Hematopoietic multipotent progenitor cell treated with erythropoietin and hydrocortisone succinate and interleukin-3 and kit ligand, for 15 days (in vitro differentiated cells): ENCODE results near the gene TWSG1.
"Not testable (repeated sequence)": the region's sequence is repeated elsewhere in the genome, so short reads cannot be mapped to it uniquely, and the experiment has no call there.

Source experiments
- DNase-seq: peaks from one replicate; pipeline ENCODE4 v3.0.0-alpha.2; 2015; ENCODE audit warnings: low spot score

The TWSG1 gene

DNA sequence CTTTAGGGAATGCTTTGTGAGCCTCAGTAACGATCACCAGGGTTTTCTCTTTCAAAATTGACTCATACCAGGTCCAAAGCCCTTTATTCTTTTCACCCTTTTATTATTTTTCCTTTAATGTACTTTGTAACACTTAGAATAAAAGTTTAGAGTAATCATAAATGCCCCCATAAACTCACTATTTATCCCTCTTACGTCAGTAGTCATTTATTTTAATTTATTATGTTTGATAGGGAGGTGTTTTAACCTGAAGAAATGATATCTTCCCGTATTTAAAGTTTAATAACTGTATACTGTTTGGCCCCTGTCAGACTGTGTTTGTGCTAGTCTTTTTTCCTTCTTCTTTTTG is 1.1 kb downstream of the TWSG1 start:
- DNase-seq = no peak

DNA sequence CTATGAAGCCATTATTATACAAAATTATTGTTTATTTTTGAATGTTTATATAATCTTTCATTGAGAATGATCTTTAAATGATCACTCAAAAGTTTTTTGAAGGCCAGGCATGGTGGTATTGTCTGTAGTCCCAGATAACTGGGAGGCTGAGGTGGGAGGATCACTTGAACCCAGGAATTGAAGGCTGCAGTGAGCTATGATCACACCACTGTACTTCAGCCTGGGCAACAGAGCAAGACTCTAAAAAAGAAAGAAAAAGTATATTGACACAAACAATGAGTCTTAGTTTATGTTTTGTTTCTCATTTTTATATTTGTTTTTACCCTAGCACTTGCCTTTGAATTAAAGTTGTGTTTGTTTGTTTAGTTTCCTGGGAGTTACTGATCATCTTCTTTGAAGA is 2.3 kb downstream of the TWSG1 start:
- DNase-seq = no peak

DNA sequence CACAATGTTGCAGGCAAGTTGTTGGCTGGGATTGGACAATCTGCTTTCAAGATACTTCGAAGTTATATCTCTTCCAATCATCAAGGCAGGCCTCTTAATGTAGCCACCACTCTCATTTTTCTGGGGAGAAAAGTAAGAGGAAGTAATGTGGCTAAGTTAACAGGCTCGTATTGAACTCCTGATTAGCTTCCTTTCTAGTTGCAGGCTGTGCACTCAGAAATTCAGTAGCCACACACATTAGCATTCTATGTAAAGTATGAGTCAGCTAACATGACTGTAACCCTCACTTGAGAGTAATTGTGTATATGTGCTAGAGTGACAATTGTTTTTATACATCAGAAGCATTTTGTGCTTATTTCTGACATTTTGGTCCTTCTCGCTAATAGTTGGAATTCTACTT is 3.3 kb downstream of the TWSG1 start:
- no peak for DNase-seq

DNA sequence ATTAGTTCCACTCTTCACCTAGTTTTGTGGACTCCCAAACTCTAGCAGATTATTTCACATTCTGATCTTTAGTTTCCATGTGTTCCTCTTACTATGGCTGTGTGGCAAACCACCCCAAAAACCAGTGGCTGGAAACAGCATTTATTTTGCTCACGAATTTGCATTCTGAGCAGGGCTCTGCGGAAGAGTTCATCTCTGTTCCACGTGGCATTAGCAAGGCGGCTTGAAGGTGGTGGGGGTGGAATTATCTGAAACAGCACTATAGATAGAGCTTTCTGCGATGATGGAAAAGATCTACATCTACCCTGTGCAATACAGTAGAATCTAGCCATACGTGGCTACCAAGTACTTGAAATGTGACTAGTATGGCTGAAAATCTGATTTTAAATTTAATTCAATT is 5.9 kb downstream of the TWSG1 start:
- no peak for DNase-seq

DNA sequence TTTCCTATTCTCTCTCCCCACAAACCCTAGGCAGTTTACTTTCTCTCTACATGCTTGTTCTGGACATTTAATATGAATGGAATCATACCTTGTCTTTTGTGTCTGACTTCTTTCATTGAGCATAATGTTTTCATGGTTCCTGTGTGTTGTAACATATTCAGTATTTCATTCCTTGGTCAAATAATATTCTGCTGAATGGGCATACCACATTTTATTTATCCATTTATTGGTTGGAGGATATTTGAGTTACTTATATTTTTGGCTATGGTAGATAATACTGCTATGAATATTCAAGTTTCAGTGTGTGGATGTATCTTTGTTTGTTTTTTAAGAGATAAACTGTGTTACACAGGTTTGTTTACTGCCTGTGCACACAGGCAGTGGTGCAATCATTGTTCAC is 9.0 kb downstream of the TWSG1 start:
- DNase-seq = no peak

DNA sequence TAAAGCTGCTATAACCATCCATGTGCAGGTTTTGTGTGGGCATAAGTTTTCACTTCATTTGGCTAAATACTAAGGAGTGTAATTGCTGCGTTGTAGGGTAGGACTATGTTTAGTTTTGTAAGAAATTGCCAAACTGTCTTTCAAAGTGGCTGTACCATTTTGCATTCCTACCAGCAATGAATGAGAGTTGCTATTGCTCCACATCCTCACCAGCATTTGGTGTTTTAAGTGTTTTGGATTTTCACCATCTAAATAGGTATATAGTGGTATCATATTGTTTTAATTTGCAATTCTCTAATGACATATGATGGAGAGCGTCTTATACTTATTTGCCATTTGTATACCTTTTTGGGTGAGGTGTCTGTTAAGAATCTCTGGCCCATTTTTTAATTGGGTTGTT is 12.2 kb downstream of the TWSG1 start:
- DNase-seq = no peak

DNA sequence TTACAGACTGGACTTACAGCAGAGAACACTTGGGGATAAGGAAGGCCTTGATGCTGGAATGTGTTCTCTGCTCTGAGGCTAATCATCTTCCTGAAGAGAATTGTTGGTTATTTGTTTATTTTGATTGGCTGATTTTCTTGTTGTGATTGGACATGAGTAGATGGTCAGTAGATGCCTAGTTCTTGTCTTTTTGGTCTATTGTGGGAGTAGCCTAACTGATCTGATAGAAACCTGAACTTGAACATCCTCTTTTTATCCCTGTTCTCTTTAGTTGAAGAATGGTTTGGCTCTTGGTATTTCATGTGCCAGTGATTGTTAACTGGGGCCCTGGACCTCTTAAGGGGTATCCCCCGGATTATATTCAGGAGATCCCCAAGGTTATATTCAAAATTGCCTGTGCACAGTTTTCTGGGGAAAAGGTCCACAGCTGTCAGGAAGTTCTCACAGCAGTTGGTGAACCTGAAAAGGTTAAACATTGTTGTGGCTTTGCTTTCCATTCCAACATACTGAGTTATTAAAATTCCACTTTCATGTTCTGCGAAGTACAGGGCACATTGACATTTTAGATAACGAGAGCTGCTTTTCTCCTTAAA is 13.6 kb downstream of the TWSG1 start:
- no peak for DNase-seq

DNA sequence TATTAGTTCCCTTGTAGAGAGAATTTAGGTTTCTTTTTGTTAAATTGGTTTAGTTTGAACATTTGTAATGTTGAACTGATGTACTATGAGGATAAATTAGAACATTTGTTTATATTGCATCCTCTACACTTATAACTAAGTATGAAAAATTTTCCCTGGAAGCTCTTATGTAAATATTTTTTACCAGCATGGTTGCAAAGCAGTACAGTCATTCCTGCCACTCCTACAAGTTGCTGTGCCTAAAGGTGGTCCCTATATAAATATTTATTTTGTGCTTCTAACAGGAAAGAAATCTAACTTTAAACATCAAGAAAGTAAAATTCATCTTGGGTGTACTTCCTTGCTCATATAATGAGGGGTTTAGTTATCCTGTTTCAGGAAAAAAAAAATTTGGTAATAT is 14.2 kb downstream of the TWSG1 start:
- DNase-seq = no peak

DNA sequence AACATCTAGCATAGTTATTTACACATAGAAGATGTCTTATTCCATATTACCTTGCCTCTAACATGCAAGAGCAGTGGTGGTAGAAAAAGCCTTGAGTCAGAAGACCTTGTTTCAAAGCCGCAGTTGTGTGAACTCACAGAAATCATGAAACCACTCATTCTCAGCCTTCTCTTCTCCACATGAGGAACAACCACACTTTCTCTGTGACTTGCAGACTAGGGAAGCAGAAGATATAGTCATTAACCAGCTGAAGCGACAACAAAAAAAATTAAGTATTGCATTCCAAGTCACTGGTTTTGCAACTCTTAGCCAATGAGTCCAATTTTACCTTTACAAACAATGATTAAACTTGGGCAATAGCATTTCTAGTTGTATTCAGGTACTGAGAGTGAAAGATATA is 19.0 kb downstream of the TWSG1 start:
- DNase-seq = no peak

DNA sequence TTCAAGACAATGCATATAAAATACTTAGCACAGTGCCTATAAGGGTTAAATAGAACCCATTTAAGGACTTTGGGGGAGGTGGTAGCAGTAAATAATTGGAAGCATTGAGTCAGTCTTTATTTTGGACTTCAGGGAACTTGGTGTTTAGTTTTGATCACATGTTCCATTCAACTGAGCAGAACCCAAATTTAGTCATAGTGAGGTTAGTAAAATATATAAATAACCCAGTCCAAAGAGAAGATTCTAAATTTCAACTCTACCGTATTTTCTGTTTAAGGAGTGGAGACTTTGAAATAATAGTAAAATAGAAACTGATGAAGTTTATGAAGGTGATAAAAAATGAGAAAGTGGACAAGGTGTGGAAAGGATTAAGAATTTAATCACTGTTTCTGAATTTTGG is 19.7 kb downstream of the TWSG1 start:
- no peak for DNase-seq

DNA sequence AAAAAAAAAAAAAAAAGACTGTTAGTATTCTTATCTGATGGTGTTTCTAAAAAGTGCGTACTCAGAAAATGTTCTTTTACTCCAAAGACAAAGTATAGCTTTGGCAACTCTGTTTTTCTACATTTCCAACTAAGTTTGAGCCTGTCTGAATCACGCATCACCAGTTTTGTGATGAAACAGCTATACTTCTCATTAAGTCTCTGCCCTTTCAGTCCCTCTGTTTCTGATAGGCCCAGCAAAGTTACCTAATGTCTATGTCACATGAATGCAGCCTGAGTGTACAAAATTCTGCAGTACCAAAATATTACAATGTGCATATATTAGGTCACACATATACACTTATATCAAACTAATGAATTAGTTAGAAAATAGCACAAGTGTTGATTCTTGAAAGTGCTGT is 22.4 kb downstream of the TWSG1 start:
- no peak for DNase-seq

DNA sequence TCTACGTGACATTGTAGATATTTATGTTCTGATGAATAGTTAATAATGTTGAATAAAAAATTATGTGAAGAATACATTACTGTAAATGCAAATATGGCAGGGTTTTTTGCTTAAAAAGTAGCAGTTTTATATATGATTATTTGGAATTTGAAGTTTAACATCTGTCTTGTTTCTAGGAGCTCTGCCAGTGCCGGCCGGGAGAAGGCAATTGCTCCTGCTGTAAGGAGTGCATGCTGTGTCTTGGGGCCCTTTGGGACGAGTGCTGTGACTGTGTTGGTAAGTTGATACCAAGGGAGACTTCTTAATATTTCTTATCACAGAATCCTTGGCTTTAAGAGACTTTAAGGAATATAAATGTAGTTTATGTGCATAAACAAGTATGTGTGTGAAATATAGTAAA is 25.2 kb downstream of the TWSG1 start:
- no peak for DNase-seq

DNA sequence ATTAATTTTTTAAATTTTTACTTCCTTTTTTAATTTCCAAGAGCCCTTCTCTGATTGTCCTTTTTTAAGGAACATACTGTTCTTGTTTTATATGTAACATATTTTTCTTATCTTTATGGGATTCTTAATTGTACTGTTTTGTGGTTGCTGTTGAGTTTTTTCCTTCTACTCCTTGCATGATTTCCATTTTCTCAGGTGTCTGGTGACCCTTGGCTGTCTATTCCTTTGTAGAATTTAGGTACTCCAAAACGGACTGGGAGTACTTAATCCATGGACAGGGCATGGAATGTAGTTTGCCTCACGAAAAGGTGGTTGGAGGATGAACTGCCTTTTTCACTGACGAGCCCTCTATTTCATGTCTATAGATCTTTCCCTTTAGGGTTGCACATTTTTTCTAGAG is 26.6 kb downstream of the TWSG1 start:
- DNase-seq = no peak

DNA sequence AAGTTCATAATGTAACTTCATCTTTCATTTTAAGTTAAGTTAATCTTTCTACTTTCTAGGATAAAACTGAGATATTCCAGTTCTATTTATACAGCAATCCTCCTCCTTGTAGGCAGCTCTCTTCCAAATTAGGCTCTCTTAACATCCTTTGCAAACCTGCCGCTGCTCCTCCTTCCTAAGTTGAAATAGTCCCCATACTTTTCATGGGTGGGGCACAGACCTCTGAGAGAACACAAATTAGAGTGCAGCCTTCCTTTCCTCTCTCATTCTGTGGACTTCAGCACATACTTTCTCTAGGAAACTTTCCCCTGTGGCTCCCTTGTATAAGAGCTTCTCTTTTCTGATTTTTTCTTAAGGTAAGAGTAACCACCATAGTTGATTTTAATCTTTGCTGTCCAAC is 28.3 kb downstream of the TWSG1 start:
- no peak for DNase-seq

DNA sequence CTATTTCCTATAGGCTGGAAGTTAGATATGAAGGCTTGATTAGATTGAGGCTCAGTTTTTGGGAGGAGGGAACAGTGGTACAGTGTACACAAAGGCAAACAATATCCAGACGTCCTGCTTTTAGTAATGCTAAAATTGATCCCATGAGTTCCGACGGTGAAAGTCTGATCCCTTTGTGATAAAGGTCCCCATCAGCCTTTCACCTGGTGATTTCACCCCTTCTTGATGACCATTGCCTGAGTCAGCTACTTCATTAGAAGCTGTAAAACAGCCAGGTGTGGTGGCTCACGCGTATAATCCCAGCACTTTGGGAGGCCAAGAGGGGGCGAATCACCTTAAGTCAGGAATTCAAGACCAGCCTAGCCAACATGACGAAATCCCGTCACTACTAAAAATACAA is 29.7 kb downstream of the TWSG1 start:
- no peak for DNase-seq

DNA sequence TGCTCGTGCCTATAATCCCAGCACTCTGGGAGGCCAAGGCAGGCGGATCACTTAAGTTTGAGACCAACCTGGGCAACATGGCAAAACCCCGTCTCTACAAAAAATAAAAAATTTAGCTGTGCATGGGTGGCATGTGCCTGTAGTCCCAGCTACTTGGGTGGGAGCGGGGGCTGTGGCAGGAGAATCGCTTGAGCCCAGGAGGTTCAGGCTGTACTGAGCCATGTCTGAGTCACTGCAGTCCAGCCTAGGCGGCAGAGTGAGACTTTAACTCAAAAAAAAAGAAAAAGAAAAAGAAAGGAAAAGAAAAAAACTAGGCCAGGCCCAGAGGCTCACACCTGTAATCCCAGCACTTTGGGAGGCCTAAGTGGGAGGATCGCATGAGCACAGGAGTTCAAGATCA is 30.8 kb downstream of the TWSG1 start:
- no peak for DNase-seq

DNA sequence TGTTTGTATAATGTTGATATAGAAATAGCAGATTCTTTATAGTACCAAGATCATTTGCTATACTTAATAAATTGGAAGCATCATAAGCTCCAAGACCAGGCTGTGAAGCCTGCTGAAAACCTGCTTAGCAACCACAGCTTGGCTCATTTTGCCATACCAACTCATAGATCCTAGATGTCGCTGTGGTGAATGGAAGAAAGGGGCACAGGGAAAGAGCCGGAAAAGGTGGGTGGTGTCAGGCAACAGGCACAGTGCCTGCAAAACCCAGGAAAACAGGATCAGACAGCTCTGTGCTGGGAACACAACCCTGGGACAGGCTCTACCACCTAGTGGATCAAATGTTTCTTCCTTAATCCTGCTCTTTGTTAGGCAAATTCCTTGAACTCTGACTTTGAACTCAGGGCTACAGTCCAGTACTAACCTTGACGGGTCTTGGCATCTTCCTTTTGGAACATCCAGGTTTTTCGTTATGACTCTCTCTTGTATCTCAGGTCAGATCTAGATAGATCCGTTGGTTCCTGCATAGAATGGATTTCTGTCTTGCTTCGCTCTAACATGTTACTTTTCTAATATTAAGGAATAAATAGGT is 31.6 kb downstream of the TWSG1 start:
- DNase-seq = no peak

DNA sequence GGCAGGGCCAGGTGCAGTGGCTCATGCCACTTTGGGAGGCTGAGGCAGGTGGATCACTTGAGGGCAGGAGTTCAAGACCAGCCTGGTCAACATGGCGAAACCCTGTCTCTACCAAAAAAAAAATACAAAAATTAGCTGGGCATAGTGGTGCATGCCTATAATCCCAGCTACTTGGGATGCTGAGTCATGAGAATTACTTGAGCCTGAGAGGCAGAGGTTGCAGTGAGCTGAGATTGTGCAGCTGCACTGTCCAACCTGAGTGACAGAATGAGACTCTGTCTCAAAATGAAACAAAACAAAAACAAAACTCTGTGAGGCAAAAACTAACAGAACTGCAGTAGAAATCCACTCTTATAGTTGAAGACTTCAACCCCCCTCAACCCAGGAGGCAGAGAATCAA is 38.7 kb downstream of the TWSG1 start:
- not testable (repeated sequence) for DNase-seq

DNA sequence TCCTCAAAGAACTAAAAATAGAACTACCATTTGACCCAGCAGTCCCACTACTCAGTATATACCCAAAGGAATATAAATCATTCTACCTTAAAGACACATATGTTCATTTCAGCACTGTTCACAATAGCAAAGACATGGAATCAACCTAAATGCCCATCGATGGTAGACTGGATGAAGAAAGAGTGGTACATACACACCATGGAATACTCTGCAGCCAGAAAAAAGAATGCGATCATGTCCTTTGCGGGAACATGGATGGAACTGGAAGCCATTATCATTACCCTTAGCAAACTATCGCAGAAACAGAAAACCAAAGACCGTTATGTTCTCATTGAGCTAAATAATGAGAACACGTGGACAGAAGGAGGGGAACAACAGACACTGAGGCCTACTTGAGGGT is 44.5 kb downstream of the TWSG1 start:
- DNase-seq = no peak

DNA sequence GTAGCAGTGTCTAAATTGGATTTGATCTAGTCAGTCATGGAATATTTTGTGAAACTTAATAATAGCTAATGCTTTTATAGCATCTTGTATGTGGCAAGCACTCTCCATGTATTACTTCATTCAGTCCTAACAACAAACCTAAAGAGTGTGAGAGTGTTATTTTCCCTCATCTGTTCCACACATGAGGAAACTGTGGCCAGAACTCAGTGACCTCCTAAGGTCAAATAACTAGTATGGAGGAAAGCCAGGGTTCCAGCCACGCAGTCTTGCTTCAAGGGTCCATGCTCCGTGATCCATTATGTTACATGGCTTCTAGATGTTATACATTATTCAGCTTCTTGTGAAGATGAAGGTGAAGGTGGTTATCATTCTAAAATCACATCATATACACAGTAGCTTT is 45.5 kb downstream of the TWSG1 start:
- DNase-seq = no peak

DNA sequence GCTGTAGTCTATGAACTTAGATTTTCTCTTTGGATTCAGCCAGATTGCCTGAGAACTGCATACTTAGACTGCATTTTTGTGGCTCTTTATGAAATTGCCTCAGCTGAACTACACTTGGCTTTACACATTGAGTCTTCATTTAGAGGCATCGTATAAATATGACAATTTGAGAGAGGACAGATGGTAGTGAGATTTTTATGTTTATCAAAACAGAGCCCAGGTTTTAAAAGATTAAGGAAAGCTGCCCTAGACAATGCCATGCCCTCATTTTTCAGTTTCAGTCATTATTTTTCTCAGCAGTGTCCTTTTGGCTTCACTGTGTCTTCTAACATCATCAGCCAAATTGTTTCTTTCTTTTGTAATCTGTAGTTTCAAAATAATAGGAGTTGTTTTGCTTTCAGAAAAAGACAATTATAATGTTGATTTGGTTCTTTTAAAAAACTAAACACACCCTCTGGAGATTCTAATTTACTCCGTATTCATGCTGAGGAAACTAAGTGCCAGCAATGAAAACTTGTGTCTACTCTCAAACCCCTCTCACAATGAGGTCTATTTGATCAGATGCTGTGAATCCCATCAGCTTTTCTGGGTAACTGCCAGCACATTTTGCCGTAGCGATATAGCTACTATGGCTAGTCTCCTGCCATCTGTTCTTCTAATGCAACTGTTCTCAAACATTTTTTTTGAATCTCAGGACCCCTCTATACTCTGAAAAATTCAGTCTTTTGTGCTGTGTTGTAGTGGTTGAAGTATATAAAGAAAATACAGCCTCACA is 46.2 kb downstream of the TWSG1 start:
- DNase-seq = no peak

DNA sequence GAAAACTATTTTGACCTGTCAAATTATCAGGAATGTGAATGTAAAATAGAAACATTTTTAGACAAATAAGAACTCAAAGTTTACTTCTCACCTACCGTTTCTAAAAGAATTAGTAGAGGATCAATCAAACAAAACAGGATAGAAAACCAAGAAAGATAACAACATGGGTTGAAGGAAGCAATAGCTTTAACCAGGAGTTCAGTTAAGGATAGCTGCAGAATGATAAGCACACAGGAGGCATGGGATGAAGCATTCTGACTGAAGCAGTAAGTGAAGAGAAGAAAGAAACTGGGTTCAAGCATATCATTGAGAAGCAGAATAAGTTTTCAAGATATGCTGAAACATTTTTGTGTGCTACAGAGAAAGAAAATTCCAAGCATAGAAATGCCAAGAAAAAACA is 52.3 kb downstream of the TWSG1 start:
- DNase-seq = no peak

DNA sequence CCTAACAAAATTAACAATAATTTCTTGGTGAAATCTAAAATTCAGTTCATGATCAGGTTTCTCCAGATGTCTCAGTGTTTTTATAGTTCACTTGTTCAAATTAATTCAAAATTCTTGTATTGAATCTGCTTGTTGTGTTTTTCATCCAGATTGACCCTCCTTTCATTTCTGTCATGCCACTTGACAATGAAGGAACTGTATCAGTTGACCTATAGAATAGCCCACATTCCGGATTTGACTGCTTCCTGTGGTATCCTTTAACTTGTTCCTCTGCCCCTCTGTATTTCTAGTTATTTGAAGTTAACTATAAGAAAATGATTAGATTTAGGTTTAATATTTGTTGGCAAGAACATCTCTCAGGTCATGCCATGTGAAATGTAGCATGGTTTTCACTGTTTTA is 53.3 kb downstream of the TWSG1 start:
- DNase-seq = no peak

DNA sequence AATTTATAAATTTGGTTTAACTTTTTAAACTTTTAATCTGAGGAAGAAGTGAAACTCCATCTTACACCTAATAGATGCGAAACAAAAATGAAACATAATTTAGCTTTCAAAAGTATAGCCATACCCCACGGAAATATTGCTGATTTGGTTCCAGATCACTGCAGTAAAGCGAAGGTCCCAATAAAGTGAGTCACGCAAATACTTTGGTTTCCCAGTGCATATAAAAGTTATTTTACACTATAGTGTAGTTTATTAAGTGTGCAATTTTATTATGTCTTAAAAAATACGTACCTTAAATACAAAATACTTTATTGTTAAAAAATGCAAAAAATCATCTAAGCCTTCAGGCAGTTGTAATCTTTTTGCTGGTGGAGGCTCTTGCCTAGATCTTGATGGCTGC is 55.1 kb downstream of the TWSG1 start:
- no peak for DNase-seq
